Panc1 (cell line): ENCODE data around the gene MEGF11. TPM values are rescaled to one million over a fixed set of nuclear protein-coding genes. Genes with fewer than 3 reads are reported as not detected.

ENCODE experiments used
- ATAC-seq: fragments of 200-7000 bp; cut with Tn5 transposase; 2 replicates; pipeline ENCODE4 v1.9.1; 2020; ENCODE audit warnings: mild to moderate bottlenecking, moderate library complexity
- BruUV-seq: library from RNA; stranded (reverse); fragments of 400-500 nt; replicated peaks from 2 replicates; lab custom pipeline; 2021; lab: Mats Ljungman, UMichigan
- CTCF ChIA-PET: fragments of 300-600 bp; sonication (Branson Sonifier 250); formaldehyde crosslinking; loops from one replicate; lab custom pipeline; 2022; ENCODE audit warnings: antibody characterized with exemption; lab: Charles Lee
- POLR2A ChIA-PET: fragments of 300-600 bp; sonication (Branson Sonifier 250); formaldehyde crosslinking; loops from one replicate; lab custom pipeline; 2022; ENCODE audit warnings: antibody characterized with exemption; lab: Charles Lee
- DNase-seq: peaks from one replicate; pipeline ENCODE4 v3.0.0-alpha.2; 2010; ENCODE audit warnings: low read depth, low spot score
- H3K27ac ChIP-seq: 2 replicates; pipeline ENCODE4 v1.5.1; 2011; ENCODE audit warnings: mild to moderate bottlenecking, low read length, inconsistent platforms
- H3K27me3 ChIP-seq: fragments of 200-500 bp; sonication (Bioruptor generic); 2 replicates; pipeline ENCODE4 v1.6.0; 2014; ENCODE audit warnings: low read length, inconsistent platforms; ENCODE audit not compliant: control insufficient read depth, insufficient read depth
- H3K36me3 ChIP-seq: fragments of 200-500 bp; sonication (Bioruptor generic); 2 replicates; pipeline ENCODE4 v1.5.1; 2014; ENCODE audit warnings: inconsistent platforms, mild to moderate bottlenecking, low read length, moderate library complexity; ENCODE audit not compliant: control insufficient read depth, insufficient read depth
- H3K4me1 ChIP-seq: 2 replicates; pipeline ENCODE4 v1.5.1; 2011; ENCODE audit warnings: inconsistent platforms, mild to moderate bottlenecking, low read length, moderate library complexity; ENCODE audit not compliant: control insufficient read depth, insufficient read depth
- H3K4me3 ChIP-seq, 2 experiments: 2 replicates each; pipeline ENCODE4 v1.5.1; 2011 to 2012; ENCODE audit warnings: low read depth in 2 of 2, low read length in 2 of 2, mild to moderate bottlenecking in 2 of 2, inconsistent platforms in 1 of 2, moderate library complexity in 1 of 2
- H3K9me3 ChIP-seq: fragments of 200-500 bp; sonication (Bioruptor generic); 2 replicates; pipeline ENCODE4 v1.5.1; 2014; ENCODE audit warnings: low read depth, mild to moderate bottlenecking, inconsistent platforms, low read length, moderate library complexity; ENCODE audit not compliant: control insufficient read depth, insufficient read depth
- POLR2AphosphoS5 ChIP-seq: IDR thresholded peaks from 2 replicates; pipeline ENCODE4 v1.6.1; 2012; ENCODE audit warnings: mild to moderate bottlenecking, low read depth, low read length, moderate library complexity
- SIN3A ChIP-seq: IDR thresholded peaks from 2 replicates; pipeline ENCODE4 v1.6.1; 2012; ENCODE audit warnings: low read depth, mild to moderate bottlenecking, low read length, moderate library complexity, borderline replicate concordance; ENCODE audit not compliant: insufficient read depth
- TCF7L2 ChIP-seq: IDR thresholded peaks from 2 replicates; pipeline ENCODE4 v1.6.1; 2011; ENCODE audit warnings: mild to moderate bottlenecking, low read depth, low read length, inconsistent platforms
- in situ Hi-C: cut with HindIII; loops from 2 replicates; pipeline ENCODE4 v1.10.0; 2016; ENCODE audit warnings: low sequenced_read_pairs, low pct_unique_long_range_greater_than_20kb
- intact Hi-C: fragments of 100-400 bp; cut with micrococcal nuclease; formaldehyde crosslinking; loops from one replicate; pipeline ENCODE4 v1.10.0; 2022; ENCODE audit not compliant: unreplicated experiment
- total RNA-seq: library from RNA; stranded (reverse); gene quantifications from one replicate; pipeline ENCODE4 v1.2.1, GENCODE V29; 2021; ENCODE audit not compliant: unreplicated experiment
- TF ChIP-seq, protein P1 (sequence below): fragments of 450-650 bp; IDR thresholded peaks from 2 replicates; pipeline ENCODE4 v1.5.1; 2017; ENCODE audit warnings: mild to moderate bottlenecking
- TF ChIP-seq, protein P2 (sequence below), 2 experiments: IDR thresholded peaks; 2 replicates each; pipeline ENCODE4 v1.6.1; 2011 to 2012; ENCODE audit warnings: low read depth in 2 of 2, control low read depth in 1 of 2, low read length in 1 of 2, mild to moderate bottlenecking in 1 of 2, moderate library complexity in 1 of 2; ENCODE audit not compliant: insufficient read depth in 1 of 2

MEGF11 gene
- total RNA-seq, 1 experiment from 2014 or later: 0.95 TPM

DNA sequence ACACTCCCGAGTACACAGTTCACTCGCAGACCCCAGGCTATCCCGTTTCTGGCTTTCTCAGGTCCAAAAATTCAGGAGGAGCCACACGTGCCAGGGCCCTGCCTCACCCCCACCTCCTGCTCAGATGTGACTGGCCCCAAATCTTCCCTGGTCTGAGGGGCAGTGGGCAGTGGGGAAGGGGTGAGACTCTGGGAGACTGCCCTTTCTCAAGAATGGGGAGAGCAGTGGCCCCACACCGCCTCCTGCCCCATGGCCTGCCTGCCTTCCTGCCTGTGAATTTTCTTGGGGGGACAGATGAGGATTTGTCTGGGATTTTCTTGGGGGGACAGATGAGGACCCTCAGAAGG is 174.6 kb downstream of the MEGF11 start:
- H3K36me3 ChIP-seq: no peaks in the 10 kb centered on the region
- no TSS peak for BruUV-seq
- H3K4me3 ChIP-seq: no peak overlapping the region
- no peak for ATAC-seq
- ChIA-PET POLR2A (no interaction called here), CTCF (no interaction called here)
- H3K27me3 ChIP-seq: peaks cover 3% of the 10 kb centered on the region; the same call in 1 of the 2 replicates
- in situ Hi-C loops: no loop called here
- TF ChIP-seq, protein P1, sequence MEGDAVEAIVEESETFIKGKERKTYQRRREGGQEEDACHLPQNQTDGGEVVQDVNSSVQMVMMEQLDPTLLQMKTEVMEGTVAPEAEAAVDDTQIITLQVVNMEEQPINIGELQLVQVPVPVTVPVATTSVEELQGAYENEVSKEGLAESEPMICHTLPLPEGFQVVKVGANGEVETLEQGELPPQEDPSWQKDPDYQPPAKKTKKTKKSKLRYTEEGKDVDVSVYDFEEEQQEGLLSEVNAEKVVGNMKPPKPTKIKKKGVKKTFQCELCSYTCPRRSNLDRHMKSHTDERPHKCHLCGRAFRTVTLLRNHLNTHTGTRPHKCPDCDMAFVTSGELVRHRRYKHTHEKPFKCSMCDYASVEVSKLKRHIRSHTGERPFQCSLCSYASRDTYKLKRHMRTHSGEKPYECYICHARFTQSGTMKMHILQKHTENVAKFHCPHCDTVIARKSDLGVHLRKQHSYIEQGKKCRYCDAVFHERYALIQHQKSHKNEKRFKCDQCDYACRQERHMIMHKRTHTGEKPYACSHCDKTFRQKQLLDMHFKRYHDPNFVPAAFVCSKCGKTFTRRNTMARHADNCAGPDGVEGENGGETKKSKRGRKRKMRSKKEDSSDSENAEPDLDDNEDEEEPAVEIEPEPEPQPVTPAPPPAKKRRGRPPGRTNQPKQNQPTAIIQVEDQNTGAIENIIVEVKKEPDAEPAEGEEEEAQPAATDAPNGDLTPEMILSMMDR: no peak
- TF ChIP-seq, protein P2, sequence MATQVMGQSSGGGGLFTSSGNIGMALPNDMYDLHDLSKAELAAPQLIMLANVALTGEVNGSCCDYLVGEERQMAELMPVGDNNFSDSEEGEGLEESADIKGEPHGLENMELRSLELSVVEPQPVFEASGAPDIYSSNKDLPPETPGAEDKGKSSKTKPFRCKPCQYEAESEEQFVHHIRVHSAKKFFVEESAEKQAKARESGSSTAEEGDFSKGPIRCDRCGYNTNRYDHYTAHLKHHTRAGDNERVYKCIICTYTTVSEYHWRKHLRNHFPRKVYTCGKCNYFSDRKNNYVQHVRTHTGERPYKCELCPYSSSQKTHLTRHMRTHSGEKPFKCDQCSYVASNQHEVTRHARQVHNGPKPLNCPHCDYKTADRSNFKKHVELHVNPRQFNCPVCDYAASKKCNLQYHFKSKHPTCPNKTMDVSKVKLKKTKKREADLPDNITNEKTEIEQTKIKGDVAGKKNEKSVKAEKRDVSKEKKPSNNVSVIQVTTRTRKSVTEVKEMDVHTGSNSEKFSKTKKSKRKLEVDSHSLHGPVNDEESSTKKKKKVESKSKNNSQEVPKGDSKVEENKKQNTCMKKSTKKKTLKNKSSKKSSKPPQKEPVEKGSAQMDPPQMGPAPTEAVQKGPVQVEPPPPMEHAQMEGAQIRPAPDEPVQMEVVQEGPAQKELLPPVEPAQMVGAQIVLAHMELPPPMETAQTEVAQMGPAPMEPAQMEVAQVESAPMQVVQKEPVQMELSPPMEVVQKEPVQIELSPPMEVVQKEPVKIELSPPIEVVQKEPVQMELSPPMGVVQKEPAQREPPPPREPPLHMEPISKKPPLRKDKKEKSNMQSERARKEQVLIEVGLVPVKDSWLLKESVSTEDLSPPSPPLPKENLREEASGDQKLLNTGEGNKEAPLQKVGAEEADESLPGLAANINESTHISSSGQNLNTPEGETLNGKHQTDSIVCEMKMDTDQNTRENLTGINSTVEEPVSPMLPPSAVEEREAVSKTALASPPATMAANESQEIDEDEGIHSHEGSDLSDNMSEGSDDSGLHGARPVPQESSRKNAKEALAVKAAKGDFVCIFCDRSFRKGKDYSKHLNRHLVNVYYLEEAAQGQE (IDR thresholded peaks at IDR 0.05; ENCODE audit: insufficient read depth in 1 of 2, low read depth in 2 of 2, low read length in 1 of 2): no peak
- TF ChIP-seq TCF7L2 (no peak), SIN3A (no peak), POLR2AphosphoS5 (no peak)
- H3K27ac ChIP-seq: no peak overlapping the region
- H3K9me3 ChIP-seq: no peaks in the 10 kb centered on the region
- intact Hi-C loops: no loop called here
- peaks cover 9% of the 10 kb centered on the region; the same call in 1 of the 2 replicates for H3K4me1 ChIP-seq
- no peak for DNase-seq

DNA sequence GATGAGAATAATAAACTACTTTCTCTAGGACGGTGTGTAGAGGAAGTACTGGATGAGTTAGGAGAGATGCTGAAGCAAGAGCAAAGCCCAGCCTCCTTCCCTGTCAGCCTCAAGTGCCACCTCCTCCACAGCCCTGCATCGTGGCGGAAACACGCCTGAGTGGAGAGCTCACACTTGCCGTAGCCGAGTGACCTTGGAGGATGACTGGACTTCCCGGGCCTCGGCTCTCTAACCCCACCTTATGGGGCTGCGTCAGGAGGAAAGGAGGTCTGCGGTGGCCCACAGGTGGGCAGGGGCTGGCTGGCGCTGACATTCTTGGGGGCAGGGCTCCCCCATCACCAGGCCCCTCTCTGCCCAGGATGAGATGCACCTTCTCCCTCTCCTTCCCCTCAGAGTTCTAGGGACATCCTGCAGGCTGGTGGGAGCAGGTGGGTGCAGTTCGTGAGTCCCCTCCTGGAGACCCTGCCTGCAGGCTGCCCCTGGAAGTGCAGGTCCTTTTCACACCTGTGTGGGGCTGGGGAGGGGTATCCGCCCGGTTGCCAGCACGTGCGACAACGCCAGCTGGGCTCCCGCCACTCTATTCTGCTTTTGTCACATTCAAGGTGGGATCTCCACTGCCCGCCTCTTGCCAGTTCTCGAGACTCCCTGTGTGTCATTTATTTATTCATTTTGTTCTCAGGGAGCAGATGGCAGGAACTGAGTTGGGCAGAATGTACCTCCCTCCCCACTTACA is 175.2 kb downstream of the MEGF11 start:
- ChIA-PET CTCF (no interaction called here), POLR2A (no interaction called here)
- TF ChIP-seq, protein P1: no peak
- TF ChIP-seq POLR2AphosphoS5 (no peak), TCF7L2 (no peak), SIN3A (no peak)
- TF ChIP-seq, protein P2 (IDR thresholded peaks at IDR 0.05; ENCODE audit: insufficient read depth in 1 of 2, low read depth in 2 of 2, low read length in 1 of 2): no peak

More for the DNA sequence above, 175.2 kb downstream of the MEGF11 start:
- Histone ChIP-seq H3K36me3 (no peaks in the 10 kb centered on the region), H3K27ac (no peak overlapping the region), H3K4me3 (no peak overlapping the region), H3K9me3 (no peaks in the 10 kb centered on the region), H3K27me3 (peaks cover 6% of the 10 kb centered on the region; the same call in 1 of the 2 replicates), H3K4me1 (peaks cover 9% of the 10 kb centered on the region; the same call in 1 of the 2 replicates)
- intact Hi-C loops (no loop called here), in situ Hi-C loops (no loop called here)
- BruUV-seq: no TSS peak
- ATAC-seq (no peak), DNase-seq (no peak)
